Measurements from ENCODE around the gene WASL. TPM values are rescaled to one million over a fixed set of nuclear protein-coding genes. Genes with fewer than 3 reads are reported as not detected.
A peak's percentile ranks its signal among the peaks of the same experiment; 100 is the strongest.

Gene WASL
- total RNA-seq, 4 donors from 2014 or later = 42.5 to 55.9 (median 47.9) TPM

- H3K4me3 ChIP-seq = peak overlapping the region; percentile 82 to 88
- peak overlapping the region; percentile 92 to 99 (median 97) for H3K27ac ChIP-seq
- ATAC-seq = no peak
- H3K36me3 ChIP-seq = no peaks in the 10 kb centered on the region
- WGBS, 2 donors (ENCODE audit: low coverage in 1 of 2) = 11 to 16% methylated on average over 4 of the region's 4 CpGs
- no peaks in the 10 kb centered on the region for H3K9me3 ChIP-seq
- H3K27me3 ChIP-seq = no peaks in the 10 kb centered on the region
- H3K4me1 ChIP-seq = peaks cover 7 to 80% (median 29%) of the 10 kb centered on the region in 3 donors
- TF ChIP-seq POLR2A (IDR thresholded peaks at IDR 0.05) (no peak), CTCF (IDR thresholded peaks at IDR 0.05) (no peak), POLR2AphosphoS5 (IDR thresholded peaks at IDR 0.05) (no peak), EP300 (IDR thresholded peaks at IDR 0.05) (no peak)
These were observed 1.8 kb downstream of the WASL start for GRCh38 chr7:123746931-123747488.

GRCh38 chr7:123746055-123746454 lies 2.7 kb downstream of the WASL start:
- H3K36me3 ChIP-seq = no peaks in the 10 kb centered on the region
- H3K4me1 ChIP-seq = peaks cover 7 to 78% (median 29%) of the 10 kb centered on the region in 3 donors
- no peaks in the 10 kb centered on the region for H3K27me3 ChIP-seq
- peak overlapping the region in 2 of 4 donors; percentile 97 for H3K27ac ChIP-seq
- H3K4me3 ChIP-seq = no peak overlapping the region
- TF ChIP-seq CTCF (IDR thresholded peaks at IDR 0.05) = no peak
- no peak for TF ChIP-seq POLR2A (IDR thresholded peaks at IDR 0.05)
- TF ChIP-seq POLR2AphosphoS5 (IDR thresholded peaks at IDR 0.05) = no peak
- TF ChIP-seq EP300 (IDR thresholded peaks at IDR 0.05) = no peak
- no peaks in the 10 kb centered on the region for H3K9me3 ChIP-seq
- 21 to 25% methylated on average over 2 of the region's 2 CpGs for WGBS, 2 donors (ENCODE audit: low coverage in 1 of 2)
- no peak for ATAC-seq

- H3K9me3 ChIP-seq = no peaks in the 10 kb centered on the region
- no peak overlapping the region for H3K4me3 ChIP-seq
- no peak for ATAC-seq
- peak overlapping the region in 1 of 4 donors; percentile 97 for H3K27ac ChIP-seq
- WGBS, 2 donors (ENCODE audit: low coverage in 1 of 2) = 59 to 62% methylated on average over 2 of the region's 2 CpGs
- no peaks in the 10 kb centered on the region for H3K36me3 ChIP-seq
- no peaks in the 10 kb centered on the region for H3K27me3 ChIP-seq
- peaks cover 7 to 80% (median 29%) of the 10 kb centered on the region in 3 donors for H3K4me1 ChIP-seq
- TF ChIP-seq EP300 (IDR thresholded peaks at IDR 0.05) (no peak), POLR2AphosphoS5 (IDR thresholded peaks at IDR 0.05) (no peak), CTCF (IDR thresholded peaks at IDR 0.05) (no peak), POLR2A (IDR thresholded peaks at IDR 0.05) (no peak)
These were observed 3.4 kb downstream of the WASL start for GRCh38 chr7:123745437-123745836.

GRCh38 chr7:123744416-123744815 lies 4.4 kb downstream of the WASL start:
- peaks cover 2 to 73% (median 29%) of the 10 kb centered on the region in 3 donors for H3K4me1 ChIP-seq

More at GRCh38 chr7:123744416-123744815, 4.4 kb downstream of the WASL start:
- Histone ChIP-seq H3K36me3 (no peaks in the 10 kb centered on the region), H3K4me3 (no peak overlapping the region), H3K27me3 (no peaks in the 10 kb centered on the region), H3K9me3 (no peaks in the 10 kb centered on the region), H3K27ac (no peak overlapping the region)
- 71 to 77% methylated on average over 1 of the region's 1 CpG for WGBS, 2 donors (ENCODE audit: low coverage in 1 of 2)
- no peak for TF ChIP-seq CTCF (IDR thresholded peaks at IDR 0.05)
- no peak for ATAC-seq
